Mammary epithelial cell (primary cell): ENCODE data around the gene MIS18BP1.

Experiments used
- EZH2 ChIP-seq: IDR thresholded peaks from 2 replicates; pipeline ENCODE4 v1.6.1; 2012; ENCODE audit warnings: low read length, inconsistent platforms, borderline replicate concordance
- TF ChIP-seq, protein P1 (sequence below), 2 donors: IDR thresholded peaks in 1 of 2; conservative IDR thresholded peaks in 1 of 2; 2 replicates each; pipeline ENCODE4 v1.5.1; 2011 to 2012; ENCODE audit warnings: inconsistent platforms in 2 of 2, low read length in 2 of 2, mild to moderate bottlenecking in 2 of 2, control low read depth in 1 of 2, low read depth in 1 of 2; ENCODE audit not compliant: insufficient read depth in 1 of 2; ENCODE audit errors: extremely low read depth in 1 of 2

- TF ChIP-seq, protein P1, sequence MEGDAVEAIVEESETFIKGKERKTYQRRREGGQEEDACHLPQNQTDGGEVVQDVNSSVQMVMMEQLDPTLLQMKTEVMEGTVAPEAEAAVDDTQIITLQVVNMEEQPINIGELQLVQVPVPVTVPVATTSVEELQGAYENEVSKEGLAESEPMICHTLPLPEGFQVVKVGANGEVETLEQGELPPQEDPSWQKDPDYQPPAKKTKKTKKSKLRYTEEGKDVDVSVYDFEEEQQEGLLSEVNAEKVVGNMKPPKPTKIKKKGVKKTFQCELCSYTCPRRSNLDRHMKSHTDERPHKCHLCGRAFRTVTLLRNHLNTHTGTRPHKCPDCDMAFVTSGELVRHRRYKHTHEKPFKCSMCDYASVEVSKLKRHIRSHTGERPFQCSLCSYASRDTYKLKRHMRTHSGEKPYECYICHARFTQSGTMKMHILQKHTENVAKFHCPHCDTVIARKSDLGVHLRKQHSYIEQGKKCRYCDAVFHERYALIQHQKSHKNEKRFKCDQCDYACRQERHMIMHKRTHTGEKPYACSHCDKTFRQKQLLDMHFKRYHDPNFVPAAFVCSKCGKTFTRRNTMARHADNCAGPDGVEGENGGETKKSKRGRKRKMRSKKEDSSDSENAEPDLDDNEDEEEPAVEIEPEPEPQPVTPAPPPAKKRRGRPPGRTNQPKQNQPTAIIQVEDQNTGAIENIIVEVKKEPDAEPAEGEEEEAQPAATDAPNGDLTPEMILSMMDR (conservative IDR thresholded peaks at IDR 0.05 in 1 of 2, IDR thresholded peaks at IDR 0.05 in 1 of 2; ENCODE audit: extremely low read depth in 1 of 2, insufficient read depth in 1 of 2, low read depth in 1 of 2, low read length in 2 of 2), result no peak
- TF ChIP-seq EZH2, result no peak
Observed at GRCh38 chr14:45271858-45272537, 19.0 kb upstream of the MIS18BP1 start.
